ENCODE results near the gene MTA3. TPM values are rescaled to one million over a fixed set of nuclear protein-coding genes. Genes with fewer than 3 reads are reported as not detected.

The MTA3 gene
- polyA plus RNA-seq, 3 donors, result 2.0 to 4.5 (median 2.2) TPM

DNA sequence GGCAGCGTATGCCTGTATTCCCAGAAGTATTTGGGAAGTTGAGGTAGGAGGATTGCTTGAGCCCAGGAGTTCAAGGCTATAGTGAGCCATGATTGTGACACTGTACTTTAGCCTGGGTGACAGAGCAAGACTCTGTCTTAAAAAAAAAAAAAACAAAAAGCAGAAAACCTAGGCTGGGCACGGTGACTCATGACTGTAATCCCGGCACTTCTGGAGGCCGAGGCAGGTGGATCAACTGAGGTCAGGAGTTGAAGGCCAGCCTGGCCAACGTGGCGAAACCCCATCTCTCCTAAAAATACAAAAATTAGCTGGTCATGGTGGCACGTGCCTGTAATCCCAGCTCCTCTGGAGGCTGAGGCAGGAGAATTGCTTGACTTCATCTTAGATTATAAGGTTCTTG lies 46.4 kb downstream of the MTA3 start:
- no peak overlapping the region for H3K4me3 Mint-ChIP-seq
- H3K27me3 Mint-ChIP-seq (ENCODE audit: low read depth in 3 of 3), result no peaks in the 10 kb centered on the region
- H3K36me3 Mint-ChIP-seq, result peaks cover 9 to 10% of the 10 kb centered on the region in 2 donors
- no peak for DNase-seq
- H3K27ac ChIP-seq (ENCODE audit: low read depth in 1 of 2, low read length in 2 of 2), result no peak overlapping the region
- no peaks in the 10 kb centered on the region for H3K27me3 ChIP-seq (ENCODE audit: control insufficient read depth in 2 of 2, insufficient read depth in 2 of 2, low read length in 2 of 2)
- no peaks in the 10 kb centered on the region for H3K4me1 ChIP-seq (ENCODE audit: control insufficient read depth in 1 of 2, insufficient read depth in 2 of 2, low read length in 2 of 2)
- no peak overlapping the region for H3K9ac ChIP-seq (ENCODE audit: insufficient read depth, low read length, poor library complexity, severe bottlenecking)
- no peaks in the 10 kb centered on the region for H3K4me1 Mint-ChIP-seq
- H3K27ac Mint-ChIP-seq, result no peak overlapping the region
- TF ChIP-seq, protein P1, sequence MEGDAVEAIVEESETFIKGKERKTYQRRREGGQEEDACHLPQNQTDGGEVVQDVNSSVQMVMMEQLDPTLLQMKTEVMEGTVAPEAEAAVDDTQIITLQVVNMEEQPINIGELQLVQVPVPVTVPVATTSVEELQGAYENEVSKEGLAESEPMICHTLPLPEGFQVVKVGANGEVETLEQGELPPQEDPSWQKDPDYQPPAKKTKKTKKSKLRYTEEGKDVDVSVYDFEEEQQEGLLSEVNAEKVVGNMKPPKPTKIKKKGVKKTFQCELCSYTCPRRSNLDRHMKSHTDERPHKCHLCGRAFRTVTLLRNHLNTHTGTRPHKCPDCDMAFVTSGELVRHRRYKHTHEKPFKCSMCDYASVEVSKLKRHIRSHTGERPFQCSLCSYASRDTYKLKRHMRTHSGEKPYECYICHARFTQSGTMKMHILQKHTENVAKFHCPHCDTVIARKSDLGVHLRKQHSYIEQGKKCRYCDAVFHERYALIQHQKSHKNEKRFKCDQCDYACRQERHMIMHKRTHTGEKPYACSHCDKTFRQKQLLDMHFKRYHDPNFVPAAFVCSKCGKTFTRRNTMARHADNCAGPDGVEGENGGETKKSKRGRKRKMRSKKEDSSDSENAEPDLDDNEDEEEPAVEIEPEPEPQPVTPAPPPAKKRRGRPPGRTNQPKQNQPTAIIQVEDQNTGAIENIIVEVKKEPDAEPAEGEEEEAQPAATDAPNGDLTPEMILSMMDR (IDR thresholded peaks at IDR 0.05), result no peak
- no peaks in the 10 kb centered on the region for H4K20me1 ChIP-seq (ENCODE audit: insufficient read depth, low read length)
- H2AFZ ChIP-seq (ENCODE audit: insufficient read depth, low read depth, low read length, poor library complexity, severe bottlenecking), result no peak overlapping the region
- H3K4me3 ChIP-seq (replicated peaks in 1 of 3; ENCODE audit: low read depth in 2 of 3, low read length in 3 of 3), result no peak overlapping the region
- H3K4me2 ChIP-seq (replicated peaks; ENCODE audit: extremely low read depth, low read length, poor library complexity, severe bottlenecking), result no peak overlapping the region
- H3K9me3 ChIP-seq (replicated peaks in 1 of 2; ENCODE audit: control insufficient read depth in 1 of 2, insufficient read depth in 1 of 2, low read length in 2 of 2), result no peaks in the 10 kb centered on the region
- intact Hi-C loops (cut with micrococcal nuclease), result no loop called here
- WGBS (ENCODE audit: insufficient coverage), result no CpG with 5 or more reads among the region's 7 CpGs
- H3K79me2 ChIP-seq (ENCODE audit: insufficient read depth, low read length), result no peaks in the 10 kb centered on the region
- H3K9me3 Mint-ChIP-seq, result peaks cover 0 to 3% (median 0%) of the 10 kb centered on the region in 7 donors
- no peaks in the 10 kb centered on the region for H3K36me3 ChIP-seq (replicated peaks in 1 of 2; ENCODE audit: control insufficient read depth in 1 of 2, insufficient read depth in 2 of 2, low read length in 2 of 2)

DNA sequence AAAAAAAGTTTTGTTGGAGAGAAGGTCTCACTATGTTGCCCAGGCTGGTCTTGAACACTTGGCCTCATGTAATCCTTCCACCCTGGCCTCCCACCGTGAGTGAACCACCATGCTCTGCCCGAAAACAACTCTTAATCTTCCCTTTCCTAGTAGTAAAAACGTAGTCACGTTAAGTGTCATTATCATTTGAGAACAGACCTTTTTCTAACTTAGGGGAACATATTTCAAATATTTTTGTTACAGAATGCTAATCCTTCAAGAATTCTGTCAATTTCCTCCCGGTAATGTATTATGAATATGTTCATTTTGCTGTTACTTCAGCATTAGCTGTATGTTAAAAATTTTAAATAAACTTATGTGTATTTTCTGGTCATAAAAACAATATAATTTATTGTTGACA lies 49.7 kb downstream of the MTA3 start:
- Histone ChIP-seq H3K4me3 (replicated peaks in 1 of 3; ENCODE audit: low read depth in 2 of 3, low read length in 3 of 3) (no peak overlapping the region), H3K36me3 (replicated peaks in 1 of 2; ENCODE audit: control insufficient read depth in 1 of 2, insufficient read depth in 2 of 2, low read length in 2 of 2) (no peaks in the 10 kb centered on the region), H3K79me2 (ENCODE audit: insufficient read depth, low read length) (no peaks in the 10 kb centered on the region), H3K4me2 (replicated peaks; ENCODE audit: extremely low read depth, low read length, poor library complexity, severe bottlenecking) (no peak overlapping the region), H3K9ac (ENCODE audit: insufficient read depth, low read length, poor library complexity, severe bottlenecking) (no peak overlapping the region), H3K27me3 (ENCODE audit: control insufficient read depth in 2 of 2, insufficient read depth in 2 of 2, low read length in 2 of 2) (no peaks in the 10 kb centered on the region), H2AFZ (ENCODE audit: insufficient read depth, low read depth, low read length, poor library complexity, severe bottlenecking) (no peak overlapping the region), H4K20me1 (ENCODE audit: insufficient read depth, low read length) (no peaks in the 10 kb centered on the region), H3K9me3 (replicated peaks in 1 of 2; ENCODE audit: control insufficient read depth in 1 of 2, insufficient read depth in 1 of 2, low read length in 2 of 2) (no peaks in the 10 kb centered on the region), H3K4me1 (ENCODE audit: control insufficient read depth in 1 of 2, insufficient read depth in 2 of 2, low read length in 2 of 2) (no peaks in the 10 kb centered on the region), H3K27ac (ENCODE audit: low read depth in 1 of 2, low read length in 2 of 2) (no peak overlapping the region)
- Mint-ChIP-seq H3K27me3 (ENCODE audit: low read depth in 3 of 3) (no peaks in the 10 kb centered on the region), H3K4me3 (no peak overlapping the region), H3K4me1 (no peaks in the 10 kb centered on the region), H3K36me3 (peaks cover 3% of the 10 kb centered on the region in 2 donors), H3K27ac (no peak overlapping the region), H3K9me3 (peaks cover 0 to 9% (median 3%) of the 10 kb centered on the region in 7 donors)
- TF ChIP-seq, protein P1 (IDR thresholded peaks at IDR 0.05), result no peak
- WGBS (ENCODE audit: insufficient coverage), result 93% methylated on average over 4 of the region's 5 CpGs
- no peak for DNase-seq
- intact Hi-C loops (cut with micrococcal nuclease), result no loop called here
